T-cell (primary cell): ENCODE data around the gene CEP135. TPM values are rescaled to one million over a fixed set of nuclear protein-coding genes. Genes with fewer than 3 reads are reported as not detected.
"Not testable (repeated sequence)": the region's sequence is repeated elsewhere in the genome, so short reads cannot be mapped to it uniquely, and the experiment has no call there.

Experiments
- ATAC-seq, 4 experiments: fragments of 200-7000 bp in 3 of 4; fragments of 150-1000 bp in 1 of 4; cut with Tn5 transposase; replicated peaks in 1 of 4; 1 replicate in 3 of 4; 2 replicates in 1 of 4; pipeline ENCODE4 v1.10.0; 2021; ENCODE audit warnings: moderate library complexity in 3 of 4, mild to moderate bottlenecking in 2 of 4, moderate number of reproducible peaks in 1 of 4
- CTCF ChIA-PET, 2 donors: fragments of 300-600 bp; sonication (Branson Sonifier 250); formaldehyde crosslinking; loops; one replicate each; lab custom pipeline; 2022; ENCODE audit warnings: antibody characterized with exemption in 2 of 2; lab: Charles Lee
- POLR2A ChIA-PET, 2 donors: fragments of 300-600 bp; sonication (Branson Sonifier 250); formaldehyde crosslinking; loops; one replicate each; lab custom pipeline; 2022; ENCODE audit warnings: antibody characterized with exemption in 2 of 2; lab: Charles Lee
- DNase-seq, 35 experiments: peaks; one replicate each; pipeline versions ENCODE4 v3.0.0 to v3.0.0-alpha.2; 2013 to 2023
- H3K27ac ChIP-seq: one replicate; pipeline ENCODE4 v1.5.1; 2013; ENCODE audit warnings: low read length
- H3K27me3 ChIP-seq, 2 experiments: replicated peaks in 1 of 2; 1 replicate in 1 of 2; 2 replicates in 1 of 2; pipeline versions ENCODE4 v1.6.1 to v1.7.0; 2013; ENCODE audit warnings: low read length in 1 of 2, mixed read lengths in 1 of 2; ENCODE audit not compliant: control insufficient read depth in 2 of 2, insufficient read depth in 2 of 2; ENCODE audit errors: extremely low read depth in 1 of 2
- H3K36me3 ChIP-seq, 2 donors: 1 replicate in 1 of 2; 2 replicates in 1 of 2; pipeline versions ENCODE4 v1.6.1 to v1.7.0; 2013; ENCODE audit warnings: low read length in 1 of 2; ENCODE audit not compliant: control insufficient read depth in 2 of 2, insufficient read depth in 1 of 2; ENCODE audit errors: extremely low read depth in 1 of 2
- H3K4me1 ChIP-seq, 2 experiments: 1 replicate in 1 of 2; 2 replicates in 1 of 2; pipeline versions ENCODE4 v1.6.1 to v1.7.0; 2013; ENCODE audit warnings: low read length in 2 of 2, mixed read lengths in 1 of 2; ENCODE audit not compliant: insufficient read depth in 2 of 2, control insufficient read depth in 1 of 2; ENCODE audit errors: extremely low read depth in 1 of 2
- H3K4me3 ChIP-seq, 2 donors: 1 replicate in 1 of 2; 2 replicates in 1 of 2; pipeline versions ENCODE4 v1.5.1 to v1.7.0; 2013; ENCODE audit warnings: mild to moderate bottlenecking in 2 of 2, low read length in 1 of 2, moderate library complexity in 1 of 2; ENCODE audit not compliant: control insufficient read depth in 1 of 2; ENCODE audit errors: extremely low read depth in 1 of 2
- H3K9me3 ChIP-seq: 2 replicates; pipeline ENCODE4 v1.7.0; 2013
- H3K27ac Mint-ChIP-seq, 2 donors: one replicate each; pipeline ENCODE4 v1.8.0; 2020 to 2021; ENCODE audit warnings: mild to moderate bottlenecking in 2 of 2, mixed read lengths in 2 of 2
- H3K27me3 Mint-ChIP-seq, 2 donors: one replicate each; pipeline ENCODE4 v1.8.0; 2021 to 2022; ENCODE audit warnings: mixed read lengths in 2 of 2
- H3K36me3 Mint-ChIP-seq: one replicate; pipeline ENCODE4 v1.8.0; 2021; ENCODE audit warnings: mixed read lengths
- H3K4me1 Mint-ChIP-seq, 3 donors: one replicate each; pipeline ENCODE4 v1.8.0; 2020 to 2022; ENCODE audit warnings: mixed read lengths in 3 of 3, mild to moderate bottlenecking in 1 of 3
- H3K4me3 Mint-ChIP-seq, 3 donors: one replicate each; pipeline ENCODE4 v1.8.0; 2020 to 2022; ENCODE audit warnings: mild to moderate bottlenecking in 3 of 3, mixed read lengths in 3 of 3, moderate library complexity in 3 of 3
- H3K9me3 Mint-ChIP-seq, 3 donors: one replicate each; pipeline ENCODE4 v1.8.0; 2020 to 2022; ENCODE audit warnings: mixed read lengths in 3 of 3
- WGBS: methylation state at CpG from one replicate; pipeline ENCODE4 v1.1.5; 2013; ENCODE audit warnings: missing lambda C conversion rate; ENCODE audit not compliant: insufficient coverage; 5-methylcytosine and 5-hydroxymethylcytosine counted together
- total RNA-seq, 35 experiments: library from RNA in 6 of 35; stranded (reverse) in 6 of 35; fragments of 120-200 nt in 1 of 35; gene quantifications; one replicate each; pipeline versions ENCODE4 v1.2.1 to v1.2.4 and lab custom pipeline; 2013 to 2026

Gene CEP135
- total RNA-seq, 5 donors from 2014 or later (not counting 1 experiment from before 2014, with no cell fraction given): 17.3 to 24.5 (median 21.7) TPM

DNA sequence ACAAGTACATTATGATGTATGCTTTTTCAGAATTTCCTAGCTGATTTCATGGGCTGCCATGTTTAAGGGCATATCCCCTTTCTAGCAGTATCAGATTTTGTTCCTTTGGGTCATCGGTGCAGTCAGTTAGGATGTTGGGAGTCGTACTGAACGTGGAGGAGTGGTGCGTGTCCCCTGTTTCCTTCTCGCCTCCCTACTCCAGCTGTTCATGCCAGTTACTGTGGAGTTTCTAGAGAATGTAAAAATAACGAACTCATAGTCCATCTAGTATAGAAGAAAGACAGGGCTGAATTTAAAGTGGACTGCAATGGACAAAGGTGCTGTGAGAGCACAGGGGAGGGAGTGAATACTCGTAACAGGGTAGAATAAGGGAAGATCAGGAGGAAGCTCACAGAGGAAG, 111.3 kb downstream of the CEP135 start:
- Histone ChIP-seq H3K36me3 (no peaks in the 10 kb centered on the region), H3K27ac (no peak overlapping the region), H3K4me1 (no peaks in the 10 kb centered on the region), H3K9me3 (no peaks in the 10 kb centered on the region), H3K27me3 (peaks cover 0 to 14% of the 10 kb centered on the region in 2 experiments), H3K4me3 (no peak overlapping the region)
- peaks cover 27 to 36% of the 10 kb centered on the region in 2 donors for H3K27me3 Mint-ChIP-seq
- no peak for ATAC-seq
- ChIA-PET POLR2A (no interaction called here), CTCF (no interaction called here)
- peaks cover 0 to 4% (median 0%) of the 10 kb centered on the region in 3 donors for H3K9me3 Mint-ChIP-seq
- H3K27ac Mint-ChIP-seq: no peak overlapping the region
- no peaks in the 10 kb centered on the region for H3K4me1 Mint-ChIP-seq
- H3K4me3 Mint-ChIP-seq: no peak overlapping the region
- DNase-seq: no peak
- no peaks in the 10 kb centered on the region for H3K36me3 Mint-ChIP-seq
- WGBS: 91% methylated on average over 2 of the region's 7 CpGs

DNA sequence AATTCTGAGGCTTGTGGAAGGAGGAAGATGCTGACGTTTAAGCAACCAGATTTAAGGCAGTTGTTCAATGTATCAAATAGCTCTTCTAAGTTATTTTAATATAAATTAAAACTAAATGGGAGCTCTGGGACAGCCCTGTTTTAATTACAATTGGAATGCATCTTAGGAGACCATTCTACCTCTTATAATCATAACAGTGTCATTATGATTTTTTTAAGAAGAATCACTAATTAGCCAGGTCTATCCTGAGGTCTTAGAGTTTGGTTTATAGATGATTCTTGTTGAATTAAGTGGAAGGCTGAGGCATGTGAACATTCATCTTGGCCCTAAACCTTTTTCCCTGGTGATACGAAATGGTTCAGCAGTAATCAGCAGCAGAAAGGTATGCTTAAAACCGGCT, 113.4 kb downstream of the CEP135 start:
- H3K4me3 Mint-ChIP-seq: no peak overlapping the region
- Histone ChIP-seq H3K9me3 (no peaks in the 10 kb centered on the region), H3K27ac (no peak overlapping the region), H3K36me3 (no peaks in the 10 kb centered on the region), H3K27me3 (peaks cover 0 to 13% of the 10 kb centered on the region in 2 experiments), H3K4me3 (no peak overlapping the region), H3K4me1 (no peaks in the 10 kb centered on the region)
- POLR2A ChIA-PET: no interaction called here
- 70% methylated on average over 2 of the region's 3 CpGs for WGBS
- ATAC-seq (no peak), DNase-seq (no peak)
- H3K27me3 Mint-ChIP-seq: peaks cover 29 to 30% of the 10 kb centered on the region in 2 donors
- CTCF ChIA-PET: interaction anchor here in 1 of 2 donors (0.6 kb wide), 1 partner anchor 336 kb away, joined by 3 read pairs; no protein-coding TSS in a partner anchor
- no peak overlapping the region for H3K27ac Mint-ChIP-seq
- H3K4me1 Mint-ChIP-seq: no peaks in the 10 kb centered on the region
- peaks cover 0 to 4% (median 0%) of the 10 kb centered on the region in 3 donors for H3K9me3 Mint-ChIP-seq
- H3K36me3 Mint-ChIP-seq: no peaks in the 10 kb centered on the region

DNA sequence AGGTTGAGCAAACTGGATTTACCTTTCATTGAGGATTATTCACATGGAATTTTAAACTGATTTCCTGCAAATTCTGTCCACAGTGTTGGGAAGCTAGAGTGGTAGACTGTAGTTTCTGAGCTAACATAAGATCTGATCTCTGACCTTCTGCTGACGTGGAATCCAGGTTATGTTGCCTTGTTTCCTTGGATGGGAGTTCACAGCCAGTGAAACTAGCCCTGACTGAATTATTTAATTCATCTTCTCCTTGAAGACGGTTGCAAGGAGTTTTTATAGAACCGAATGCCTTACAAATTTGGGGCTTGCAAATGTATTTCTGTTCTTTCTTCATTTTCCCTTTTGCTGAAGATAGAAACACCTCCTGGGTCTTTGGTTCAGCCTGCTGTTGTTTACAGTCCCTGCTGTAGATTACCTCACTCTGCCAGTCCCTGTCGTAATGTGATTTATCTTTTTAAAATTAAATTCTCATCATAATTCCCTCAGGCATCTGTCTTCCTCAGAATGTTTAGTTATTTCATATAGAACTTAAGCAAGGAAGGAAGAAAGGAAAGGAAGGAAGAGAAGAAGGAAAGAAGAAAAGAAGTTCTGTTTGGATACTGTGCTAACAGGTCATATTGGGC, 113.9 kb downstream of the CEP135 start:
- no peak for DNase-seq
- H3K9me3 Mint-ChIP-seq: peaks cover 0 to 4% (median 0%) of the 10 kb centered on the region in 3 donors
- H3K4me1 ChIP-seq: no peaks in the 10 kb centered on the region
- H3K27me3 Mint-ChIP-seq: peaks cover 26 to 27% of the 10 kb centered on the region in 2 donors
- ATAC-seq: no peak
- H3K27ac Mint-ChIP-seq: no peak overlapping the region
- no peaks in the 10 kb centered on the region for H3K36me3 Mint-ChIP-seq
- peaks cover 0 to 13% of the 10 kb centered on the region in 2 experiments for H3K27me3 ChIP-seq
- POLR2A ChIA-PET: no interaction called here
- H3K4me3 ChIP-seq: no peak overlapping the region
- no peaks in the 10 kb centered on the region for H3K36me3 ChIP-seq
- no CpG with 5 or more reads among the region's 4 CpGs for WGBS
- H3K9me3 ChIP-seq: no peaks in the 10 kb centered on the region
- no peaks in the 10 kb centered on the region for H3K4me1 Mint-ChIP-seq
- H3K27ac ChIP-seq: no peak overlapping the region
- CTCF ChIA-PET: no interaction called here
- no peak overlapping the region for H3K4me3 Mint-ChIP-seq

DNA sequence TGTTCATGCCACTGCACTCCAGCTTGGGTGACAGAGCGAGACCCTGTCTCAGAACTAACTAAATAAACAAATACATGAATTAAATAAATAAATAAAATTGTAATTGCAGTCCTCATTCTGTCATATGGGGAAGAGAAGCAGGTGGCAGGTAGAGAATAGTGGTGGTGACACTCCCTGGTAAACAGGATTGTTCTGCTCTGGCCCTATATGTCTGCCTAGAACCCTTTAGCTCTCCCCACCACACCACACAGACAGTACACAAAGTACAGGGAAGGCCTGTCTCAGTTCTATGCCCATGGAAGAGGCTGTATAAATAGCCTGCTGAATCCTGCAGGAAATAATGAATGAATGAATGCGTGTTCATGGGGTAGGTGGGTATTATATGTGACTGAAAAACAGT, 117.7 kb downstream of the CEP135 start:
- no peak overlapping the region for H3K27ac ChIP-seq
- Mint-ChIP-seq H3K27me3 (peaks cover 16 to 20% of the 10 kb centered on the region in 2 donors), H3K4me3 (no peak overlapping the region), H3K4me1 (no peaks in the 10 kb centered on the region), H3K27ac (no peak overlapping the region), H3K36me3 (no peaks in the 10 kb centered on the region), H3K9me3 (no peaks in the 10 kb centered on the region)
- no peaks in the 10 kb centered on the region for H3K9me3 ChIP-seq
- ChIA-PET POLR2A (no interaction called here), CTCF (no interaction called here)
- H3K4me1 ChIP-seq: no peaks in the 10 kb centered on the region
- ATAC-seq (no peak), DNase-seq (no peak)
- H3K4me3 ChIP-seq: no peak overlapping the region
- 75% methylated on average over 1 of the region's 2 CpGs for WGBS
- H3K36me3 ChIP-seq: no peaks in the 10 kb centered on the region
- peaks cover 0 to 11% of the 10 kb centered on the region in 2 experiments for H3K27me3 ChIP-seq

DNA sequence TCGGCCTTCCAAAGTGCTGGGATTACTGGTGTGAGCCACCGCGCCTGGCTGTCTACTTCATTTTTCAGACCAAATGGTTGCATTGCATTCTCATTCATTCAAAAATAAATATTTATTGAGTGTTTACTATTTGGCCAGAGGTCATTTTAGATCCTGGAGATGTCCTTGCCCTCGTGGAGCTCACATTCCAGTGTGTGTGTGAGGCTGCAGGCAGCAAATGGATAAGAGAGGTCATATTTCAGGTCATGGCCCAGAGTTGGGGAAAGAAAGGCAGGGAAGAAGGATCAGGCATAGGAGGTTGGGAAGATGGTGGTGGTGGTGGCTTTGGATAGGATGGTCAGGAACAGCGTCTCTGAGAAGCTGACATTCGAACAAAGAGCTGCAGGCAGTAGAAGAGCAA, 119.1 kb downstream of the CEP135 start:
- H3K4me3 ChIP-seq: no peak overlapping the region
- no peak for ATAC-seq
- no peak overlapping the region for H3K27ac ChIP-seq
- Mint-ChIP-seq H3K27ac (no peak overlapping the region), H3K4me3 (no peak overlapping the region), H3K27me3 (peaks cover 16 to 19% of the 10 kb centered on the region in 2 donors), H3K4me1 (no peaks in the 10 kb centered on the region), H3K9me3 (no peaks in the 10 kb centered on the region), H3K36me3 (no peaks in the 10 kb centered on the region)
- CTCF ChIA-PET: no interaction called here
- no peaks in the 10 kb centered on the region for H3K4me1 ChIP-seq
- no peak for DNase-seq
- H3K36me3 ChIP-seq: no peaks in the 10 kb centered on the region
- POLR2A ChIA-PET: no interaction called here
- H3K9me3 ChIP-seq: no peaks in the 10 kb centered on the region
- whole genome bisulfite sequencing: 50% methylated on average over 3 of the region's 6 CpGs
- H3K27me3 ChIP-seq: peaks cover 0 to 11% of the 10 kb centered on the region in 2 experiments

DNA sequence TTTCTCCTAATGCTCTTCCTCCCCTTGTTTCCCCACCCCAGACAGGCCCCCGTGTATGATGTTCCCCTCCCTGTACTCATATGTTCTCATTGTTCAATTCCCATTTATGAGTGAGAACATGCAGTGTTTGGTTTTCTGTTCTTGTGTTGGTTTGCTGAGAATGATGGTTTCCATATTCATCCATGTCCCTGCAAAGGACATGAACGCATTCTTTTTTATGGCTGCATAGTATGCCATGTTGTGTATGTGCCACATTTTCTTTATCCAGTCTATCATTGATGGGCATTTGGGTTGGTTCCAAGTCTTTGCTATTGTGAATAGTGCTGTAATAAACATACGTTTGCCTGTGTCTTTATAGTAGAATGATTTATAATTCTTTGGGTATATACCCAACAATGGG, 124.0 kb downstream of the CEP135 start:
- H3K36me3 ChIP-seq, H3K27ac ChIP-seq, CTCF ChIA-PET, H3K9me3 Mint-ChIP-seq, ATAC-seq, H3K4me1 Mint-ChIP-seq, H3K4me3 Mint-ChIP-seq, H3K9me3 ChIP-seq, H3K27me3 ChIP-seq, H3K27ac Mint-ChIP-seq, H3K27me3 Mint-ChIP-seq, H3K4me1 ChIP-seq, H3K4me3 ChIP-seq, POLR2A ChIA-PET, H3K36me3 Mint-ChIP-seq, DNase-seq: not testable (repeated sequence)
- no CpG with 5 or more reads among the region's 3 CpGs for WGBS
